SU-DHL-6 (cell line): ENCODE results near the gene NELFE.

Experiments
- CTCF ChIP-seq: fragments of 200-600 bp; sonication (generic); IDR thresholded peaks from one replicate; pipeline ENCODE4 v1.5.1; 2017; ENCODE audit warnings: antibody characterized with exemption, mild to moderate bottlenecking, low read length, moderate library complexity; ENCODE audit not compliant: insufficient read depth, poor library complexity, severe bottlenecking
- EZH2phosphoT487 ChIP-seq: fragments of 200-600 bp; sonication (generic), shearing (Covaris generic); conservative IDR thresholded peaks from 2 replicates; pipeline ENCODE4 v1.6.1; 2018; ENCODE audit warnings: mild to moderate bottlenecking, antibody characterized with exemption, low read length, moderate library complexity, mixed read lengths

DNA sequence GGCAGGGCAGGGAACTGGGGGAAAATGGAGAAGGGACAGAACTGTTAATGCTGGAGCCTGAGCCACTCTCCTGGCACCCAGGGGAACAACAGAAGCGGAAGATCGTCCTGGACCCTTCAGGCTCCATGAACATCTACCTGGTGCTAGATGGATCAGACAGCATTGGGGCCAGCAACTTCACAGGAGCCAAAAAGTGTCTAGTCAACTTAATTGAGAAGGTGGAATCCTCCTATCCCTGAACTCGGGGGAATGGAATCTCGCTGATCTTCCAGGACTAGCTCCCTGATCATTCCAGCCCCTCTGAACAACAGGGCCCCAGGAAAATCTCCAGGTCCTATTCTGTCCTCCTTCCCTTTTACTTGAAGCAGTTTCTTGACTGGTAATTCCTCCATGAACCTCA, 10.9 kb downstream of the NELFE start:
- TF ChIP-seq CTCF (no peak), EZH2phosphoT487 (no peak)
